Naive thymus-derived CD4-positive, alpha-beta T cell (primary cell): ENCODE results near the gene TMEM242. TPM values are rescaled to one million over a fixed set of nuclear protein-coding genes. Genes with fewer than 3 reads are reported as not detected.
"Not testable (repeated sequence)": the region's sequence is repeated elsewhere in the genome, so short reads cannot be mapped to it uniquely, and the experiment has no call there.

ENCODE experiments used
- ATAC-seq: fragments of 150-1000 bp; cut with Tn5 transposase; 2 replicates; pipeline ENCODE4 v1.10.0; 2021; ENCODE audit warnings: mild to moderate bottlenecking, moderate library complexity
- CTCF ChIA-PET: fragments of 350-600 bp; sonication (Branson Sonifier 250); formaldehyde crosslinking; loops from one replicate; lab custom pipeline; 2021; ENCODE audit warnings: antibody characterized with exemption; lab: Charles Lee
- POLR2A ChIA-PET: fragments of 350-600 bp; sonication (Branson Sonifier 250); formaldehyde crosslinking; loops from one replicate; lab custom pipeline; 2021; ENCODE audit warnings: antibody characterized with exemption, inconsistent platforms; lab: Charles Lee
- DNase-seq, 9 donors: peaks; one replicate each; pipeline versions ENCODE4 v3.0.0 to v3.0.0-alpha.2; 2020 to 2022; ENCODE audit warnings: mixed read lengths in 1 of 9
- H3K27ac ChIP-seq: one replicate; pipeline ENCODE4 v1.7.0; 2013; ENCODE audit warnings: mild to moderate bottlenecking, low read depth, low read length, moderate library complexity
- H3K27me3 ChIP-seq, 2 donors: one replicate each; pipeline ENCODE4 v1.7.0; 2013; ENCODE audit warnings: low read length in 2 of 2, mild to moderate bottlenecking in 2 of 2, moderate library complexity in 2 of 2; ENCODE audit not compliant: control insufficient read depth in 2 of 2, insufficient read depth in 2 of 2
- H3K36me3 ChIP-seq, 3 experiments: 1 replicate in 2 of 3; 2 replicates in 1 of 3; pipeline ENCODE4 v1.7.0; 2013; ENCODE audit warnings: low read length in 3 of 3, mild to moderate bottlenecking in 3 of 3, moderate library complexity in 1 of 3; ENCODE audit not compliant: insufficient read depth in 3 of 3, control insufficient read depth in 2 of 3
- H3K4me1 ChIP-seq, 2 donors: one replicate each; pipeline ENCODE4 v1.7.0; 2013; ENCODE audit warnings: low read length in 2 of 2, mild to moderate bottlenecking in 2 of 2, moderate library complexity in 1 of 2; ENCODE audit not compliant: control insufficient read depth in 2 of 2, insufficient read depth in 2 of 2
- H3K4me3 ChIP-seq: 2 replicates; pipeline ENCODE4 v1.7.0; 2013; ENCODE audit warnings: mild to moderate bottlenecking, low read length
- H3K9me3 ChIP-seq, 3 experiments: 1 replicate in 2 of 3; 2 replicates in 1 of 3; pipeline ENCODE4 v1.7.0; 2013; ENCODE audit warnings: low read length in 3 of 3; ENCODE audit not compliant: control insufficient read depth in 2 of 3
- H3K27ac Mint-ChIP-seq, 9 donors: one replicate each; pipeline ENCODE4 v1.8.0; 2020 to 2022; ENCODE audit warnings: mixed read lengths in 9 of 9, mild to moderate bottlenecking in 8 of 9, moderate library complexity in 5 of 9, inconsistent platforms in 2 of 9
- H3K27me3 Mint-ChIP-seq, 5 donors: one replicate each; pipeline ENCODE4 v1.8.0; 2021 to 2022; ENCODE audit warnings: mixed read lengths in 5 of 5, mild to moderate bottlenecking in 1 of 5
- H3K36me3 Mint-ChIP-seq, 5 donors: one replicate each; pipeline ENCODE4 v1.8.0; 2020 to 2022; ENCODE audit warnings: mixed read lengths in 5 of 5, mild to moderate bottlenecking in 3 of 5, inconsistent platforms in 1 of 5
- H3K4me1 Mint-ChIP-seq, 7 donors: one replicate each; pipeline ENCODE4 v1.8.0; 2020 to 2022; ENCODE audit warnings: mixed read lengths in 7 of 7, mild to moderate bottlenecking in 3 of 7, inconsistent platforms in 1 of 7
- H3K4me3 Mint-ChIP-seq, 10 donors: one replicate each; pipeline ENCODE4 v1.8.0; 2020 to 2022; ENCODE audit warnings: mild to moderate bottlenecking in 10 of 10, mixed read lengths in 10 of 10, moderate library complexity in 6 of 10, inconsistent platforms in 2 of 10
- H3K9me3 Mint-ChIP-seq, 11 donors: one replicate each; pipeline ENCODE4 v1.8.0; 2020 to 2022; ENCODE audit warnings: mixed read lengths in 11 of 11, mild to moderate bottlenecking in 4 of 11, inconsistent platforms in 1 of 11, moderate library complexity in 1 of 11
- intact Hi-C, 2 donors: fragments of 100-400 bp; cut with micrococcal nuclease; formaldehyde crosslinking; loops; one replicate each; pipeline ENCODE4 v1.15.1; 2023
- polyA plus RNA-seq, 2 donors: library from polyadenylated mRNA; unstranded; fragments of 300-500 nt; fragmentation: Illumina TruSeq; gene quantifications; one replicate each; pipeline ENCODE4 v1.2.3, GENCODE V29; 2021
- total RNA-seq, 6 experiments: library from RNA in 5 of 6; stranded (reverse) in 5 of 6; gene quantifications; 1 replicate in 5 of 6; 2 replicates in 1 of 6; pipeline ENCODE4 v1.2.3 and lab custom pipeline; 2021 to 2026

The TMEM242 gene
- total and polyA plus RNA-seq, 7 experiments from 2014 or later = 6.6 to 15.6 (median 12.8) TPM

GRCh38 chr6:157310693-157311092, 12.6 kb downstream of the TMEM242 start:
- peaks cover 16 to 24% (median 20%) of the 10 kb centered on the region in 5 donors for H3K36me3 Mint-ChIP-seq
- H3K4me3 ChIP-seq, H3K27ac Mint-ChIP-seq, POLR2A ChIA-PET, H3K4me1 ChIP-seq, ATAC-seq, DNase-seq, H3K9me3 ChIP-seq, H3K27ac ChIP-seq, H3K4me3 Mint-ChIP-seq, H3K9me3 Mint-ChIP-seq, H3K27me3 Mint-ChIP-seq, H3K27me3 ChIP-seq, CTCF ChIA-PET: not testable (repeated sequence)
- peaks cover 0 to 24% (median 0%) of the 10 kb centered on the region in 3 experiments for H3K36me3 ChIP-seq
- intact Hi-C loops = loop anchor here (5.0 to 10.0 kb wide), 4 partner anchors 444 to 762 kb away; no protein-coding TSS in a partner anchor
- H3K4me1 Mint-ChIP-seq = peaks cover 0 to 14% (median 6%) of the 10 kb centered on the region in 7 donors

- ATAC-seq = no peak
- Mint-ChIP-seq H3K27me3 (no peaks in the 10 kb centered on the region), H3K27ac (no peak overlapping the region), H3K36me3 (peaks cover 7 to 12% (median 12%) of the 10 kb centered on the region in 5 donors), H3K4me1 (peaks cover 2 to 7% (median 6%) of the 10 kb centered on the region in 7 donors), H3K9me3 (no peaks in the 10 kb centered on the region), H3K4me3 (no peak overlapping the region)
- Histone ChIP-seq H3K9me3 (no peaks in the 10 kb centered on the region), H3K27ac (no peak overlapping the region), H3K4me3 (no peak overlapping the region), H3K27me3 (no peaks in the 10 kb centered on the region), H3K4me1 (no peaks in the 10 kb centered on the region), H3K36me3 (peaks cover 0 to 9% (median 0%) of the 10 kb centered on the region in 3 experiments)
- intact Hi-C loops = no loop called here
- ChIA-PET POLR2A (no interaction called here), CTCF (interaction anchor here (1.0 kb wide), 1 partner anchor 32 kb away, joined by 3 read pairs; no protein-coding TSS in a partner anchor)
- no peak for DNase-seq
These were observed 15.7 kb downstream of the TMEM242 start for GRCh38 chr6:157307661-157308060.

- Histone ChIP-seq H3K4me1 (no peaks in the 10 kb centered on the region), H3K27ac (no peak overlapping the region), H3K36me3 (peaks cover 0 to 5% (median 0%) of the 10 kb centered on the region in 3 experiments), H3K9me3 (no peaks in the 10 kb centered on the region), H3K27me3 (no peaks in the 10 kb centered on the region), H3K4me3 (no peak overlapping the region)
- Mint-ChIP-seq H3K27ac (no peak overlapping the region), H3K4me1 (peaks cover 0 to 14% (median 6%) of the 10 kb centered on the region in 7 donors), H3K27me3 (no peaks in the 10 kb centered on the region), H3K9me3 (no peaks in the 10 kb centered on the region), H3K36me3 (peaks cover 5 to 14% (median 10%) of the 10 kb centered on the region in 5 donors), H3K4me3 (no peak overlapping the region)
- intact Hi-C loops = no loop called here
- POLR2A ChIA-PET = no interaction called here
- DNase-seq (no peak), ATAC-seq (peak; percentile 15)
- CTCF ChIA-PET = interaction anchor here (0.6 kb wide), 2 partner anchors 71 to 539 kb away, joined by 3 read pairs; no protein-coding TSS in a partner anchor
These were observed 17.4 kb downstream of the TMEM242 start for GRCh38 chr6:157305670-157306653.

GRCh38 chr6:157304899-157305663, 18.2 kb downstream of the TMEM242 start:
- no peaks in the 10 kb centered on the region for H3K4me1 ChIP-seq
- no peak overlapping the region for H3K4me3 Mint-ChIP-seq
- intact Hi-C loops = no loop called here
- no peaks in the 10 kb centered on the region for H3K9me3 ChIP-seq
- ATAC-seq = peak; percentile 70
- no peaks in the 10 kb centered on the region for H3K27me3 Mint-ChIP-seq
- no peaks in the 10 kb centered on the region for H3K9me3 Mint-ChIP-seq
- no peak for DNase-seq
- no peaks in the 10 kb centered on the region for H3K27me3 ChIP-seq
- H3K27ac ChIP-seq = no peak overlapping the region
- H3K27ac Mint-ChIP-seq = no peak overlapping the region
- peaks cover 0 to 14% (median 6%) of the 10 kb centered on the region in 7 donors for H3K4me1 Mint-ChIP-seq
- no peak overlapping the region for H3K4me3 ChIP-seq
- CTCF ChIA-PET = interaction anchor here (0.6 to 0.7 kb wide), 2 partner anchors 168 to 540 kb away, joined by 3 read pairs; no protein-coding TSS in a partner anchor
- no peaks in the 10 kb centered on the region for H3K36me3 ChIP-seq
- H3K36me3 Mint-ChIP-seq = peaks cover 0 to 14% (median 10%) of the 10 kb centered on the region in 5 donors
- POLR2A ChIA-PET = no interaction called here

- no peaks in the 10 kb centered on the region for H3K27me3 ChIP-seq
- no peak overlapping the region for H3K4me3 ChIP-seq
- DNase-seq (no peak), ATAC-seq (no peak)
- peaks cover 0 to 14% (median 6%) of the 10 kb centered on the region in 7 donors for H3K4me1 Mint-ChIP-seq
- ChIA-PET CTCF (no interaction called here), POLR2A (interaction anchor here (0.9 kb wide), 1 partner anchor 28 kb away, joined by 3 read pairs; no protein-coding TSS in a partner anchor)
- no peaks in the 10 kb centered on the region for H3K27me3 Mint-ChIP-seq
- intact Hi-C loops = no loop called here
- H3K36me3 ChIP-seq = no peaks in the 10 kb centered on the region
- no peak overlapping the region for H3K27ac Mint-ChIP-seq
- peaks cover 0 to 26% (median 19%) of the 10 kb centered on the region in 5 donors for H3K36me3 Mint-ChIP-seq
- no peak overlapping the region for H3K27ac ChIP-seq
- H3K4me1 ChIP-seq = no peaks in the 10 kb centered on the region
- no peaks in the 10 kb centered on the region for H3K9me3 ChIP-seq
- H3K9me3 Mint-ChIP-seq = no peaks in the 10 kb centered on the region
- no peak overlapping the region for H3K4me3 Mint-ChIP-seq
These were observed 20.6 kb downstream of the TMEM242 start for GRCh38 chr6:157302736-157303135.

GRCh38 chr6:157300436-157300835, 22.9 kb downstream of the TMEM242 start:
- H3K36me3 Mint-ChIP-seq = peaks cover 0 to 30% (median 19%) of the 10 kb centered on the region in 5 donors
- no peak overlapping the region for H3K27ac Mint-ChIP-seq
- POLR2A ChIA-PET = no interaction called here
- no peak for DNase-seq
- H3K4me1 ChIP-seq = no peaks in the 10 kb centered on the region
- no peak overlapping the region for H3K27ac ChIP-seq
- H3K4me3 ChIP-seq = no peak overlapping the region
- intact Hi-C loops = no loop called here
- H3K9me3 Mint-ChIP-seq = no peaks in the 10 kb centered on the region
- H3K27me3 Mint-ChIP-seq = no peaks in the 10 kb centered on the region
- no peaks in the 10 kb centered on the region for H3K36me3 ChIP-seq
- H3K4me1 Mint-ChIP-seq = peaks cover 0 to 14% (median 7%) of the 10 kb centered on the region in 7 donors
- no peak overlapping the region for H3K4me3 Mint-ChIP-seq
- H3K27me3 ChIP-seq = no peaks in the 10 kb centered on the region
- no peak for ATAC-seq
- CTCF ChIA-PET = interaction anchor here (0.6 to 0.7 kb wide), 2 partner anchors 162 to 355 kb away, joined by 4 read pairs; no protein-coding TSS in a partner anchor
- no peaks in the 10 kb centered on the region for H3K9me3 ChIP-seq
